Ascending aorta (tissue), 2 donors: ENCODE results near the gene TTLL7. TPM values are rescaled to one million over a fixed set of nuclear protein-coding genes. Genes with fewer than 3 reads are reported as not detected.
A peak's percentile ranks its signal among the peaks of the same experiment; 100 is the strongest.

ENCODE experiments used
- DNase-seq, 2 donors: peaks; one replicate each; pipeline ENCODE4 v3.0.0-alpha.2; 2019; ENCODE audit warnings: low spot score in 2 of 2
- H3K27ac ChIP-seq, 2 donors: fragments of 200-600 bp; sonication (generic); one replicate each; pipeline ENCODE4 v1.5.1; 2016 to 2017; ENCODE audit warnings: mild to moderate bottlenecking in 1 of 2
- H3K27me3 ChIP-seq: fragments of 200-600 bp; sonication (generic); one replicate; pipeline ENCODE4 v1.5.1; 2017
- H3K36me3 ChIP-seq, 2 donors: fragments of 200-600 bp; sonication (generic); one replicate each; pipeline ENCODE4 v1.5.1; 2016
- H3K4me1 ChIP-seq, 2 donors: fragments of 200-600 bp; sonication (generic); one replicate each; pipeline ENCODE4 v1.5.1; 2016 to 2017; ENCODE audit warnings: mild to moderate bottlenecking in 1 of 2
- H3K4me3 ChIP-seq, 2 donors: fragments of 200-600 bp; sonication (generic); one replicate each; pipeline ENCODE4 v1.5.1; 2016 to 2017; ENCODE audit warnings: mild to moderate bottlenecking in 1 of 2
- H3K9me3 ChIP-seq, 2 donors: fragments of 200-600 bp; sonication (generic); one replicate each; pipeline ENCODE4 v1.5.1; 2016
- CTCF ChIP-seq, 3 experiments: fragments of 200-600 bp in 2 of 3; fragments of 450-650 bp in 1 of 3; sonication (generic) in 2 of 3; IDR thresholded peaks; one replicate each; pipeline ENCODE4 v1.5.1; 2016 to 2019; ENCODE audit warnings: antibody characterized with exemption in 3 of 3, mild to moderate bottlenecking in 1 of 3, moderate library complexity in 1 of 3
- intact Hi-C: fragments of 100-400 bp; cut with DNase I; formaldehyde crosslinking; loops from one replicate; pipeline ENCODE4 v1.15.1; 2023
- total RNA-seq: library from RNA; depleted of rRNA; stranded (reverse); fragments of >200 nt; gene quantifications from one replicate; pipeline ENCODE4 v1.1.0, GENCODE V29; 2016

TTLL7 gene
- total RNA-seq, 1 donor from 2014 or later = 20.5 TPM

GRCh38 chr1:83912876-83913275, 86.1 kb downstream of the TTLL7 start:
- intact Hi-C loops = no loop called here
- peaks cover 12 to 28% of the 10 kb centered on the region in 2 donors for H3K36me3 ChIP-seq
- TF ChIP-seq CTCF (IDR thresholded peaks at IDR 0.05) = no peak
- H3K4me1 ChIP-seq = peaks cover 0 to 5% of the 10 kb centered on the region in 2 donors
- H3K9me3 ChIP-seq = no peaks in the 10 kb centered on the region
- H3K27ac ChIP-seq = no peak overlapping the region
- DNase-seq = no peak
- H3K27me3 ChIP-seq = no peaks in the 10 kb centered on the region
- H3K4me3 ChIP-seq = no peak overlapping the region

- intact Hi-C loops = no loop called here
- peaks cover 0 to 5% of the 10 kb centered on the region in 2 donors for H3K4me1 ChIP-seq
- no peak overlapping the region for H3K4me3 ChIP-seq
- H3K27me3 ChIP-seq = no peaks in the 10 kb centered on the region
- H3K27ac ChIP-seq = peak overlapping the region in 1 of 2 donors; percentile 1
- TF ChIP-seq CTCF (IDR thresholded peaks at IDR 0.05) = no peak
- H3K9me3 ChIP-seq = no peaks in the 10 kb centered on the region
- no peak for DNase-seq
- H3K36me3 ChIP-seq = peaks cover 8 to 18% of the 10 kb centered on the region in 2 donors
Measured at GRCh38 chr1:83910461-83910860, 88.5 kb downstream of the TTLL7 start.

- H3K4me3 ChIP-seq = no peak overlapping the region
- TF ChIP-seq CTCF (IDR thresholded peaks at IDR 0.05) = no peak
- H3K4me1 ChIP-seq = peaks cover 0 to 5% of the 10 kb centered on the region in 2 donors
- DNase-seq = no peak
- H3K9me3 ChIP-seq = no peaks in the 10 kb centered on the region
- peaks cover 4 to 14% of the 10 kb centered on the region in 2 donors for H3K36me3 ChIP-seq
- intact Hi-C loops = no loop called here
- H3K27me3 ChIP-seq = no peaks in the 10 kb centered on the region
- H3K27ac ChIP-seq = no peak overlapping the region
Measured at GRCh38 chr1:83909687-83910086, 89.2 kb downstream of the TTLL7 start.

GRCh38 chr1:83905315-83905907, 93.5 kb downstream of the TTLL7 start:
- H3K4me3 ChIP-seq = no peak overlapping the region
- no peaks in the 10 kb centered on the region for H3K27me3 ChIP-seq
- DNase-seq = no peak
- peak in 2 of 3 experiments; percentile 57 to 67 for TF ChIP-seq CTCF (IDR thresholded peaks at IDR 0.05)
- intact Hi-C loops = no loop called here
- peaks cover 0 to 2% of the 10 kb centered on the region in 2 donors for H3K4me1 ChIP-seq
- H3K9me3 ChIP-seq = no peaks in the 10 kb centered on the region
- no peak overlapping the region for H3K27ac ChIP-seq
- H3K36me3 ChIP-seq = peaks cover 4 to 19% of the 10 kb centered on the region in 2 donors

GRCh38 chr1:83901547-83902155, 97.3 kb downstream of the TTLL7 start:
- intact Hi-C loops = no loop called here
- TF ChIP-seq CTCF (IDR thresholded peaks at IDR 0.05) = no peak
- no peaks in the 10 kb centered on the region for H3K4me1 ChIP-seq

More at GRCh38 chr1:83901547-83902155, 97.3 kb downstream of the TTLL7 start:
- DNase-seq = peak in 1 of 2 donors; percentile 63
- Histone ChIP-seq H3K27ac (no peak overlapping the region), H3K9me3 (no peaks in the 10 kb centered on the region), H3K36me3 (peaks cover 4 to 15% of the 10 kb centered on the region in 2 donors), H3K27me3 (no peaks in the 10 kb centered on the region), H3K4me3 (no peak overlapping the region)
